Mammary epithelial cell (primary cell): ENCODE results near the gene MALT1.

Experiments
- CTCF ChIP-seq, 2 donors: IDR thresholded peaks in 1 of 2; conservative IDR thresholded peaks in 1 of 2; 2 replicates each; pipeline ENCODE4 v1.5.1; 2011 to 2012; ENCODE audit warnings: inconsistent platforms in 2 of 2, low read length in 2 of 2, mild to moderate bottlenecking in 2 of 2, control low read depth in 1 of 2, low read depth in 1 of 2; ENCODE audit not compliant: insufficient read depth in 1 of 2; ENCODE audit errors: extremely low read depth in 1 of 2
- EZH2 ChIP-seq: IDR thresholded peaks from 2 replicates; pipeline ENCODE4 v1.6.1; 2012; ENCODE audit warnings: low read length, inconsistent platforms, borderline replicate concordance

- TF ChIP-seq CTCF (conservative IDR thresholded peaks at IDR 0.05 in 1 of 2, IDR thresholded peaks at IDR 0.05 in 1 of 2; ENCODE audit: extremely low read depth in 1 of 2, insufficient read depth in 1 of 2, low read depth in 1 of 2, low read length in 2 of 2) (no peak), EZH2 (no peak)
Observed at GRCh38 chr18:58796220-58796619, 125.0 kb downstream of the MALT1 start.
